Inflammatory macrophage treated with lipopolysaccharide for 1 hour (primary cell): ENCODE results near the gene ADAMTSL1.

ENCODE experiments used
- DNase-seq, 2 donors: peaks; one replicate each; pipeline ENCODE4 v3.0.0-alpha.2; 2020 to 2022

ADAMTSL1 gene

DNA sequence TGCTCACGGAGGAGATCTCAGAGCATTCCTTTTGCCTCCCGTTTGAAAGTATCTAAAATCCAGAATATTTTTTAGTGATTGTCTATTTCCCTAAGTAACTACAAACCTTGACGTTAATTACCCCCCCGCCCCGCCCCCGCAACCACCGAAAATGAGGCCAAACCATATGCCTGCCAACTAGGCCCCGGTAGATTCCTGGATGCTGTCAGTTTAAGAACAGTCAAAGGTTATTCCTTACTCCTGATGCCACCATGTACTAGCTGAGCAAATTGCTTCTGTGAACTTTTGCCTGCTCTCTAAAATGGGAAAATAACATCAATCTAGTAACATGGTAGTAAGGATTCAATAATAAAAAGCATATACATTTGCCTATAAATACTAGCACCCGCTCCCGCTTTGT lies 314.3 kb downstream of the ADAMTSL1 start:
- no peak for DNase-seq

GRCh38 chr9:18791074-18791473 lies 317.1 kb downstream of the ADAMTSL1 start:
- DNase-seq, result no peak

DNA sequence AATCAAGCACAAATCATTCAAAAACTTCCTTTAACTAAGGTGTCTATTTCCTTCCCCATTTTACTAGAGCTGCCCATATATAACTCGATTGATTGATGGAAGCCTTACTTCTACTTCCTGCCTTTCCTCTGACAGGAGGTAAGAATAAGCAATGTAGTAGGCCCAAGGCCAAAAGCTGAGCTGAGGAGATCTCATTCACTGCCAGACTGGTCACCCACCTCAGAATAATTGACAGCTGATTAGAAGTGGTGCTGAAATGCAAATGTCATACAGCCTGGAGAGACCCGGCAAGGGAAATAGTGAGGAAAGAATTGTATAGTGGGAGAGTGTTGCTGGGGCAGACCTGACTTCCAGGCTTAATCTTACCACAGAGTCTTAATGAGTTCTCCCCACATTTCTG lies 319.2 kb downstream of the ADAMTSL1 start:
- no peak for DNase-seq

- DNase-seq, result no peak
Measured at GRCh38 chr9:18795947-18796671, 322.2 kb downstream of the ADAMTSL1 start.

DNA sequence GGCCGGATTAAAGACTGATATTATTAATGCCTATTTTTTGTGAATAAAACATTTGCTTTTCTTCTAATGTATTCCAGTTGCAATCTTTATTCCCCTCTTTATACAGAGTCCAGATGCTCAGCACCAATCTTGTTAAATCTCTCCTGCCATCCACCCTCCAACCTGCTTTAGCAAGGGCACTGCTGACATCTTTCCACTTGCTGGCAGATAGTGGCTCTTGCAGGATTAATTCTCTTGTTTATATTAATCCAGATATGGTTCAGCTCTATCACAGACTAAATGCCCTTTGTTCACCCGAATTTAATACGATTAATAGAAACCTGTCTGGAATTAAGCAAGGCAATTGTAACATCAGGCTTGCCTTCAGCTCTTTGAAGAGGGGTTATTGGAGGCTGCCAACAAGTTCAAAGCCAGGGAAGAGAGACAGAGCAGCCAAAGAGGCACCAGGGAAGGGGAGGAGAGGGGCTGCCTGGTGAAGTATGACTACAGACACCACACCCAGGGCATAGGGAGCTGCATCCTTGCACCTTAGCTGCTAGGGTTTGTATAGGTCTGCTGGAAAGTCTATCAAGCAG lies 322.8 kb downstream of the ADAMTSL1 start:
- DNase-seq, result no peak

GRCh38 chr9:18798106-18798505 lies 324.2 kb downstream of the ADAMTSL1 start:
- DNase-seq, result no peak

GRCh38 chr9:18798508-18799290 lies 324.7 kb downstream of the ADAMTSL1 start:
- DNase-seq, result no peak

DNA sequence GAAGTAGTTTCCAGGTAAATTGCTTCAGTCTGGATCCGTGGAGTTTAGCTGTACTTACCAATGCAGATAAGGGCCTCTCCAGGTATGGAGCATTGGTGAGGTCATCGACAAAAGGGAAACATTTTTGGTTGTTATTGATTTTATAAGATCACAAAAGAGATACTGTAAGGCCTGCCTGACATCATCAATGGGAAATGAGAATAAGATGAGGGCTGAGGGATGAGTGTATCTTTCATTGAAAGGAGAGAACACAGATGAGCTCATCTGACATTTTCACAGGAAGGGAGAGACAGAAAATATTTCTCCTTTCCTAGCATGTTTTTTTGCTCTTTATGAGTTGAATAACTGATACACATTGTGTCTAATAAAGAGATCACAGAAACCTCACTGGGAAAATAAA lies 325.5 kb downstream of the ADAMTSL1 start:
- no peak for DNase-seq

- DNase-seq, result no peak
Measured at GRCh38 chr9:18800579-18800978, 326.6 kb downstream of the ADAMTSL1 start.

DNA sequence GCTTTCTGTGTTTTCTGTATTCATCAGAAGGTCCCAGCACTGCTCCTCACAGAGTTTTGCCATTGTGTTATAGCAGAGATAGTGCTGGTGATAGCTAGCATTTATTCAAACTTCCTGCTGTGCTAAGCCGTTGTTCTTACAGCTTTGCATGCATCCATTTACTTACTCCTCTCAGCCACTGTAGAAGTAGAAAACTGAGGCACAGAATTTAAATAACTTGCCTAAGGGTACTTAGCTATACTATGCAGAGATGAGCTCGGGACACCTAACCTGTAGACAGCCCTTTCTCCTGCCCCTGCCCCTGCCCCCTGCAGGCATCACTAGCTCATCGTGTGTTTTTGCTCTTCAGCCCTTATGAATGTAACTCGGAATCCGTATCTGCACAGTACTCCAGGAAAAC lies 331.4 kb downstream of the ADAMTSL1 start:
- no peak for DNase-seq

DNA sequence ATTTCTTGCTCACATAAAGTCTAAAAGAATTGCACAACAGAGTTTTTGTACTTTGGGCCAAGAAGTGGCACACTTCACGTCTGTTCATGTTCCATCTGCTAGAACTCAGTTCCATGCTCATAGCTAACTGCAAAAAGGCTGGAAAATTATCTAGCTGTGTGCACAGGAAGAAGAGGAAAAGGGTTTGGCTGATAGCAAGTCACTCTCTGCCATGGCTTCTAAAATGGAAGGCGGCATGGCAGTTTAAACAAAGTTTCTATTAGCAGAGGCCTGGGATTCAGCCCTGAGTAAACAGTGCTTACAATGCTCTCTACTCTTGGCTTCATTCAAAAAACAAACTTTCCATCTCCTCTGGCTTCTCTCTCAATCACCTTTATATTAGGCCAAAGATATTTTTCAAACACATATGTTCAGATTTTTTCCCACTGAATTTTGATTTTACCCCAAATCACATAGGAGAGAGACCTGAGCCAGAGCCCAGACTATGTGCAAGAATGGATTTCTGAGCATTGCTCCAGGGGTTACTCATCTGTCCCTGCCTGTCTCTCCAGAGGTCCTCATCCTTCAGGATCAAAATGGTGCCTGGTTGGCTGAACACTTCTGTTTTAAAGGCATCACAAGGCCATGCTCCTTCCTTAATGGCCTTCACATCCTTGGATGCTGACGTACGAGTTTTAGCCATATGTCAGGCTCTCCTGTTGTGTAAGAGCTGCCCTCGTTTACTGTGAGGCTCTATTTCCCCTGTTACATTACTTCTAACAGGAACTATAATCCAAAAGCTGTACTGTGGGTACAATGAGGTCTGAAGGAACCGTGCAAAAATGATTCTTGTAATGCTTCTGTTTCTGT lies 332.5 kb downstream of the ADAMTSL1 start:
- no peak for DNase-seq

GRCh38 chr9:18810581-18810980 lies 336.6 kb downstream of the ADAMTSL1 start:
- no peak for DNase-seq

- DNase-seq, result no peak
Measured at GRCh38 chr9:18811171-18811570, 337.2 kb downstream of the ADAMTSL1 start.

GRCh38 chr9:18819418-18819817 lies 345.5 kb downstream of the ADAMTSL1 start:
- no peak for DNase-seq

GRCh38 chr9:18820566-18821095 lies 346.7 kb downstream of the ADAMTSL1 start:
- DNase-seq, result no peak

DNA sequence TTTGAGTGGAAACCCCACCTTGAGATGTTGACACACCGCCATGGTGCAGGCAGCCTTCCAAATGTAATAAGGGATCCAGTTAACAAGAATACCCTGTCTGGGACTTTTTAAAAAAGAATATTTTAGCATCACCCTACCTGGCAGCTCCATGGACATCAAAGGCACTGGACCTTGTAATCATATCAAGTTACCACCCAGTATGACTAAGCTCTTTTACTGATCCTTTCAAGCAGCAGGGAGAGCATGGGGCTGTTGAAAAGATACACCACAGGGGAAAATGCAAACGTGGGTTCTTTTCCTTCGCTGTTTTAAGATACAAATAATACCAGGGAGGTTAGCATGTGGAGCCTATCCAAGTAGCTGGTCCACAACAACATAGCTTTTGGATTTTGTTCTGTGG lies 347.8 kb downstream of the ADAMTSL1 start:
- DNase-seq, result no peak

DNA sequence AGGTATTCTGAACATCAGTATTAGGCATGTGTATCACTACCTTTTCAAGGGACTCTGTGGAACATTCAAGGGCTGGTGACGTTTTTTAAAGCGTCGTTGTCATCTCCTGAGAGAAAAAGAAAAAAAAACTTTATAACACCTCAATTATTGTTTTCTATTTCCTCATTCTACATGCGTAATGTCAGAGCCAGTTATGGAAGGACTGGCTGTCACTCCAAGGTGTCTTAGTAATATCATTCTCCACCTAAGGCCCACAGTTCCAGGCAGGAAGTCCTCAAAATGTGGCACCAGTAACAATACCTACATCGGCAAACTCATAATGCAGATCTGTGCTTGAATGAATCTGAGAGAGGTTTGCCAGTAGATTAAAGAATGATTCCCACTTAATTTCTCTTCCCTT lies 348.9 kb downstream of the ADAMTSL1 start:
- no peak for DNase-seq

- DNase-seq, result no peak
Measured at GRCh38 chr9:18824095-18824666, 350.2 kb downstream of the ADAMTSL1 start.

GRCh38 chr9:18825656-18826170 lies 351.8 kb downstream of the ADAMTSL1 start:
- DNase-seq, result no peak

GRCh38 chr9:18826248-18826647 lies 352.3 kb downstream of the ADAMTSL1 start:
- no peak for DNase-seq

GRCh38 chr9:18829066-18829465 lies 355.1 kb downstream of the ADAMTSL1 start:
- no peak for DNase-seq

DNA sequence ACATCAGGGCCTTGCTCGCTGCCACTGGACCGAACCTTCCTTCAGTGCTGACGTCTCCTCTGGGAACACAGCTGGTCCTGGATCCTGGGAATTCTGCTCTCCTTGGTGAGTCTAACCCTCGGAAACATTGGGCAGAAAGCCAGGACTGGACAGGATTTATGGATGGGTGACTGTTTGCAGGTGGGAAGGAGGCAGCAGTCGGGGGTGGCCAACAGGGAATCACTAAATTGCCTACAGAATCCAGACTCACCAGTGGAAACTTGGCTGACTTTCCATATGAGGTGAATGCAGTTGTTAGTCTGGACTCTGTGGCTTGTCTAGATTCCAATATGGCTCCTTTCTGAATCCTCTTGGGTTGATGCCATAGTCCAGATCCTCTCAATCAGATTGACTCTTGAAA lies 355.9 kb downstream of the ADAMTSL1 start:
- DNase-seq, result no peak
